Esophagus mucosa (tissue), 1 donor: Measurements from ENCODE around the gene TIMP2. TPM values are rescaled to one million over a fixed set of nuclear protein-coding genes. Genes with fewer than 3 reads are reported as not detected.
A peak's percentile ranks its signal among the peaks of the same experiment; 100 is the strongest.

Experiments
- ATAC-seq: fragments of 200-7000 bp; cut with Tn5 transposase; one replicate; pipeline ENCODE4 v1.9.1; 2020
- total RNA-seq: library from RNA; stranded (reverse); gene quantifications from one replicate; pipeline ENCODE4 v1.2.4, GENCODE V29; 2023
- donor health status: DM: yes; HTN: yes; CAD: no.

TIMP2 gene
- total RNA-seq, 1 donor from 2014 or later: 16.1 TPM

- no peak for ATAC-seq
Measured at GRCh38 chr17:78834571-78834970, 90.6 kb downstream of the TIMP2 start.

DNA sequence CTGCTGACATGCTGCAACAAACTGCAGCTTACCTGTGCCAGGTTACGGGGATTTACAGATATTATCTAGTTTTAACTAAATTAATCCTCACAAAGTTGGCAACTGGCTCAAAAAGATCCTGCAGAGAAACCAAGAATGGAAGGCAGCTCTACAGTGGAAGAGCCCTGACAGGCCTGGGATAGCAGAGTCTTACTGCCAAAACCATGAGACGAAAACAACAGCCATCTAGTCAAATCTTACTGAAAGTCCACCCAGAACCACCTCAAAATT, 92.7 kb downstream of the TIMP2 start:
- ATAC-seq: no peak

DNA sequence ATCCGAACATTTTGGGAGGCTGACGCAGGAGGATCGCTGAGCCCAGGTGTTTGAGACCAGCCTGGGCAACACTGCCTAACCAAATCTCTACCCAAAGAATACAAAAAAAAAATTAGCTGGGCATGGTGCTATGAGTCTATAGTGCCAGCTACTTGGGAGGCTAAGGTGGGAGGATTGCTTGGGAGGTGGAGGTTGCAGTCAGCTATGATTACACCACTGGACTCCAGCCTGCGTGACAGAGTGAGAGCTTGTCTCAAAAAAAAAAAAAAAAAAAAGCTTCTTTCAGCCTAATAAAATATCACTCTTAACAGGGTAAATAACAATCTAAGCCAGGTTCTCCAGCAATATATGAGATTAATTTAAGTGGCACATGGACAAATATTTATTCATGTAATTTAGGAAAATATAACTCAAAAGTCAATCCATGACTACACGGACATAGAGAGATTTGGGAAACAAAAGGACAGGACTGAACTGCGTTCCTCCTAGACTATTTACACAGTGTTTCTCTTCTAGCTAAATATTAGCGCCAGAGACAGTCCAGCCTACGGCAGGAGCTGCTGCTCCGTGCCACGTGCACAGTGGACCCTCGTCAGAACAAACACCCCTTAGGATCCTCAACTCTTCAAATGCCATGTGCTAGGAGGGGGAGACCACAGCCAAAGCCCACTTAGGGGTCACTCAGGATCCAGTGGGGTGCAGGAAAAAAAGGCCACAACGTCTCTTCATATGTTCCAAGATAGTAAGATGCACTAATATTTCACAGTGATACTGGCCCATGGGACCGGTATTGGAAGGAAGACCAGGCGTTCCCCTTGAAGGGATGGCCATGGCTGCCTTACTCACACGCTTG, 93.3 kb downstream of the TIMP2 start:
- ATAC-seq: no peak

- no peak for ATAC-seq
Measured at GRCh38 chr17:78829477-78829876, 95.7 kb downstream of the TIMP2 start.

DNA sequence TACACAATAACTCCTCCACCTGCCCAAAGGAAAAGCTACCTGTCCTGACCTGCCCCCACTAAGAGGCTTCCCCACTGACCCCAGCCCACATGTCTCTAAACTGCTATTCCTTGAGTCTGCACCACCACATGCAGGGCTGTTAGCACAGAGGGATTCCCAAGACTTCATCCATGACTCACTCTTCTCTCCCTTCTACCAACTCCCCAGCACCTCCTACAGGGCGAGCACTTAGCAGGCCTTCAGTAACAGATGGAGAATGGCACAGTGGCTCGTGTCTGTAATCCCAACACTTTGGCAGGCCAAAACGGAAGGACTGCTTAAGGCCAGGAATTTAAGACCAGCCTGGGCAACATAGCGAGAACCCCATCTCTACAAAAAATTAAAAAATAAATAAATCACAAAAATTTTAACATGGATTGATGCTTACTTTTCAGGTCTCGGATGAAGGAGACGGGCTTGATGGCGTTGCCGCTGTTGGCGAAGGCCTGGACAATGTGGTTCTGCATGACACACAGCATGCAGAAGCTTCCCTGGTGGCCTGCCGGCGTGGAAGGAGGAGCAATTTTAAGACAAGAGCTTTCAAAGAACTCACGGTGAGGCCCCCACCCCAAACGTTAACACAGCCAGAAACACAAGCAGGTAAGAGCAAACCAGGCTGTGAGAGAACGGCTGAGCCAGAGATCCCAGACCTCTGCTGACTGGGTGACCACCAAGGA, 96.6 kb downstream of the TIMP2 start:
- ATAC-seq: peak; percentile 74

GRCh38 chr17:78826836-78827509, 98.2 kb downstream of the TIMP2 start:
- ATAC-seq: no peak

DNA sequence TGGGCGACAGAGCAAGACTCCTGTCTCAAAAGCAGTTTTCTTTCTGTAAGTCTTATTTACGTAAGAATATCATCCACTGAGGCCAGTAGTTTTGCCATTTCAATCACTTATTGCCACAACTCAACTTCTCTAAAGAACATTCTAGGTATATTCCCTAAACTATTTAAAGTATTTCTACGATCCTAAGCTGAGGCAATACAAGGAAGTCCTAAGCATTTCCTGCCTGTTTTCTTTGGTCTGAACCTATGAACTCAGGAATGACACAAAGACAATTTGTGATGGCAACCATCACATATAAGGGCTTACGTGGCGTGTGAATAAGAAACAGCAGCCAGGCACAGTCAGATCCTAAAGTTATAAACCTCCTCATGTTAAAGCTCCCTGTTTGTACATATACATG, 98.8 kb downstream of the TIMP2 start:
- no peak for ATAC-seq

DNA sequence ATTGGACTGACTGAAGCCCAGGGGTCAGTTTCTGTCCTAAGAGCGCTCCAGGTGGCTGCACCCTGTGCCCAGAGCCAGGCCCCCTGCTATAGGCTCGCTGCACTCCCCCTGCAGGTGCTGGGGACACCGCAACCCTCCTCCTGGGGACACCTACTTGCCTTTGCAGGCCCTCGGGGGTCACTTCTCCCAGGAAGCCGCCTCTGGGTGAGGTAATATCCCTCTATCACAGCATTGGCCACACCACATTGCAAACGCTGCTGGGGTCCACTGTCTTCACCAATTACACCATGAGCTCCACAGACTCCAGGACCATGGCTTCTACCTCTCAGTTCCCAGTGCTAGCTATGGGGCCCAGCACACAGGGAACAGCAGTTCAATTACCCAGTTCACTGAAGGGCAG, 99.5 kb downstream of the TIMP2 start:
- ATAC-seq: no peak

DNA sequence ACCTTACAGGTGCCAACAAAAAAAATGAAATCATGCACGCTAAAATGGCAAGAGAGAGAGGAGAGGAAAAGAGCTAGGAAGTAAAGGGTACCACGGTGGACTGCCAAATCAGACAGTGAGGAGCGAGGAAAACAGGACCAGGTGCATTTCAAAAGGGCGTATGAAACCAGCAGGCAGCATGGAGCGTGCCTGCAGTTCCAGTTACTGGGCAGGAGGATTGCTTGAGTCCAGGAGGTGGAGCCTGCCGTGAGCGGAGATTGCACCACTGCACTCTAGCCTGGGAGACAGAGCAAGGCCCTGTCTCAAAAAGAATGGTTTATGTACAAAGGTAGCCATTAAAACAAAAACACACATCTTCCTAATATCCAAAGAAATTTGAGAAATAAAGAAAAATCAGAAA, 100.9 kb downstream of the TIMP2 start:
- no peak for ATAC-seq

DNA sequence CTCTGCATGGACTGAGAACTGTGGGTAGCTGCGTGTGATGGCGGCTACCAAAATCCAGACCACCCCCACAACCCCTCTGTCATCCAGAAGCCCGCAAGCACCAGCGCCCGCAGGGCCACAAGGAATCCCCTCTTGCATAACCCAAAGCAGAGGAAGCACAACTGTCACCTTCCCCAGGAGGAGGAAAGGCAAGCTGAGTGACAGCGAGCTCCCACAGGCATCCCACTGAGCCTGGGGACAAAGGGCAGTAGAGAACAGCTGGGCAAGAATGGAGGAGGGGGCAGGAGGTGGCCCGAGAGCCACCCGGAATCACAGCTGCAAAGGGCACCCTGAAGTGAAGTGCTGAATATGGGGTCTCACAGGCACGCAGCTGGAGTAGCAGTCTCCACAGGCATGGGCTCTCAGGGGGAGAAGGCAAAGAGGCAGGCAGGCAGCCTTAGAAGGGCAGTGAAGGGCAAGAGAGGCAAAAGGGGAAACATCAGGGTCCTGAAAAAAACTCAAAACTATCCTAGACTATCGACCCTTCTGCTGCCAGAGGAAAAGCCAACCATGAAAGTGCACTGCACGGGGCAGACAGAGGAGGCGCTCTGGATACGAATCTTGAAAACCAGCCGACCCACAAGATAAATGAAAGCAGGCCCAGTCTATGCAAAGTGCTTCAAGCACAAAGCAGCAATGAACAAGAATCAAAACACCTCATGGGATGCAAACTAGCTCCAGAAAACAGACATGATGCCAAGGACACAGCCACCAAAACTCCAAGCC, 101.7 kb downstream of the TIMP2 start:
- ATAC-seq: no peak

- ATAC-seq: no peak
Measured at GRCh38 chr17:78822552-78822951, 102.6 kb downstream of the TIMP2 start.

GRCh38 chr17:78821961-78822360, 103.2 kb downstream of the TIMP2 start:
- no peak for ATAC-seq

GRCh38 chr17:78820841-78821240, 104.3 kb downstream of the TIMP2 start:
- ATAC-seq: no peak

DNA sequence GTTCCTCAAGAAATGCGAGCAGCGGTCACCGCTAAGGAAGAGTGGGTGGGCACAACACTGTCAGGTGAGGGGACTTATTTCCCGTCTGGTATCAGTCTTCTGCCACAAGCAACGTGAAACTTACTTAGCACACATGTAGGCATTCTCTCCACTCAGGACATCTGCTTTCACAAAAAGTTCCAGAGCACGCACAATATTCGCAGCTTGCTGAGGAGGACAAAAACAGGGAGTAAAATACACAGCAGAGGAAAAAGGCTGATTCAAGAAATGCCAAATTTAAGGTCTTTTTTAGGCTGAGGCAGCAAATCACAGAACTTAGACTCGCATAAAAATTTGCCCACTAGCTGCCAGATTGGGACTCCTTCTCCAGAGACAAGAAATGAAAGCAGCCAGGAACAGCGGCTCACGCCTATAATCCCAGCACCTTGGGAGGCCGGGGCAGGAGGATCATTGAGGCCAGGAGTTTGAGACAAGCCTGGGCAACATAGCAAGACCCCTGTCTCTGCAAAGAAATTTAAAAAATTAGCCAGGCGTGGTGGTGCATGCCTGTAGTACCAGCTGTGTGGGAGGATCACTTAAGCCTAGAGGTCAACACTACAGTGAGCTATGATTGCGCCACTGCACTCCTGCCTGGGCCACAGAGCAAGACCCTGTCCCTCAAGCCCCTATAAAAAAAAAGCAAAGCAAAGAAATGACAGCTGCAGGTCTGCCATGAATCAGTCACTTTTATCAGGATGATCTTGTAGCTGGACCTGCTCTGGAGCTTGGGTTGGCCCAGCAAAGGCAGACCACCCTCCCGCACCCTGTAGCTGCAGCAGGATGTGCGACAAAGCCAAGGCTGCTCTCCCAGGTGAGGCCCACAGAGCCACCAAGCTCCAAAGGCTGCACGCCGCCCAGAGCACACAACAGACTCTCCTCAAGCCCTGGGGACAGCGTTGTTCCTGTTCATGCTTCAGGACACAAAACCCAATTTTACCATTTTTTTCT, 105.1 kb downstream of the TIMP2 start:
- ATAC-seq: no peak

- no peak for ATAC-seq
Measured at GRCh38 chr17:78819402-78819801, 105.8 kb downstream of the TIMP2 start.

DNA sequence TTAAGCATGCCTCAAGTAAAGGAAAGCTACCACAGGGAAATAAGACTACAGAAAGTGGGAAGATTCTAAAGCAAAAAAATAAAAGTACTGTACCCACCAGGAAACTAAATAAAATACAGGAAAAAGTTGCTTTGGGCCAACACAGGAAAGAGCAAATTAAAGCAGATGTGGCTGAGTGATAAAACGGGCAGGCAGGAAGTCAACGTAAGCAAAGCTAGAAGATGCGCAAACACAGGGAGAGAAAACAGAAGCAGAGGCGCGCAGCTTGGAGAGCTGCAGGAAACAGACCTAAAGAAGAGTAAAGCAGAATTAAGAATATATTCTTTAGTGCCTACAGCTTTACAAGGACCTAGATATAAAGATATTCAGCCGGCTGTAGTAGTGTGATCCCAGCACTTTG, 106.3 kb downstream of the TIMP2 start:
- no peak for ATAC-seq

- no peak for ATAC-seq
Measured at GRCh38 chr17:78818152-78818846, 106.9 kb downstream of the TIMP2 start.

DNA sequence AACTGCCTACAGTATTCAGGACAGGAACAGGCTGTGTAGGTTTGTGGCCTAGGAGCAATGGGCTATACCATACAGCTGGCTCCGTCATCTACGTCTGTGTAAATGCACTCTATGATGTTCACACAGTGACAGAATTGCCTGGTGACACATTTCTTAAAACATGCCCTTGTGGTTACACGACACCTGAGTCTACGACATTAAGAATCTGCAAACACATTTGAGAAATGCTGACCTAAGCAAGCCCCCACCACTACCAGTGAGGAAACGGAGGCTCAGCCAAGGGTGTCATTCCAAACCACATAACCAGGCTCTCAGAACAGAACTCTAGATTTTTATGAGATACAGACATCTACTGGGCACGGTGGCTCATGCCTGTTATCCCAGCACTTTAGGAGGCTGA, 108.1 kb downstream of the TIMP2 start:
- no peak for ATAC-seq

GRCh38 chr17:78815696-78816095, 109.5 kb downstream of the TIMP2 start:
- ATAC-seq: peak; percentile 17

DNA sequence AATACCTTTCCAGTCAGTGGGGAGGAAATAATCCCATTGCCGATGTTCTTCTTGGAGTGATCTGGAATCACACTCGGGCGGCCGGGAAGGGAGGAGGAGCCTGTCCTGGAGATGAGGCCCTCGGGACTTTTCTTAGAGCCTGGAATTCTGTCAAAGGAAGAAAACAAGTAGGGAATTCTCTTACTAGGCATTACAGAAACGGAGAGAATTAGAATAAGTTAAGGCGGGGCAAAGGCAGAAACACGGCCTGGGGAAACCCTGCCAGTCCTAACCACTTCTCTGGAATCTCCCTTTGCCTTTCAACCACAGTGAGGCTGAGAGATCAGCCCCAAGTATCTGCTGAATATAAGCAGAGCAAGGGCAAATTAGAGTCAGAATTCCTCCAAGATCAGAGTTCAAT, 112.3 kb downstream of the TIMP2 start:
- ATAC-seq: no peak

DNA sequence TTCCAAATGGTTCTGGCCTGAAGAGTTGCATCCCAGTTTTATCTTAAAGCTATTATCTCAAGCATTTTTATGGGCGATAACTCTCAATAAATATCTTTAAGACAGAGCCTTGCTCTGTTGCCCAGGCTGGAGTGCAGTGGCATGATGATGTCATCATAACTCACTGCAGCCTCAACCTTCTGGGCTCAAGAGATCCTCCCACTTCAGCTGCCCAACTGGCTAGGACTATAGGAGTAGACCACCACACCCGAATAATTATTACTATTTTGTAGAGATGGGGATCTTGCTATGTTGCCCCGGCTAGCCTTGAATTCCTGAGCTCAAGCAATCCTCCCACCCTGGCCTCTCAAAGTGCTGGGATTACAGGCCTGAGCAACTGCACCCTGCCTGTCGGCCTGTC, 117.0 kb downstream of the TIMP2 start:
- ATAC-seq: no peak
